Right lobe of liver (tissue), 4 donors: Measurements from ENCODE around the gene LRRC1.

ENCODE experiments used
- CTCF ChIP-seq, 4 donors: fragments of 200-600 bp in 3 of 4; fragments of 450-650 bp in 1 of 4; IDR thresholded peaks; one replicate each; pipeline versions ENCODE4 v1.5.1 to v1.8.0; 2016 to 2022; ENCODE audit warnings: antibody characterized with exemption in 4 of 4, mild to moderate bottlenecking in 2 of 4
- POLR2A ChIP-seq: fragments of 450-650 bp; IDR thresholded peaks from one replicate; pipeline ENCODE4 v1.6.1; 2017; ENCODE audit warnings: antibody characterized with exemption, mild to moderate bottlenecking
- donor health status: DM: no; HTN: no; CAD: no.
- donor health status: DM: no; HTN: no; CAD: no.
- donor health status: DM: no; HTN: yes; CAD: no.

- peak in 3 of 4 donors; percentile 18 to 35 (median 28) for TF ChIP-seq CTCF (IDR thresholded peaks at IDR 0.05)
- no peak for TF ChIP-seq POLR2A
Measured at GRCh38 chr6:53794137-53794719, 577 bp upstream of the LRRC1 start.
